Activated CD4-positive, CD25-positive, alpha-beta regulatory T cell treated with anti-CD3 and anti-CD28 coated beads, Interleukin-2, amount 50 U/mL, for 24 hours (primary cell): ENCODE results near the gene GLIPR2.
A peak's percentile ranks its signal among the peaks of the same experiment; 100 is the strongest.
"Not testable (repeated sequence)": the region's sequence is repeated elsewhere in the genome, so short reads cannot be mapped to it uniquely, and the experiment has no call there.

Experiments used
- ATAC-seq, 2 donors: fragments of 150-1000 bp; cut with Tn5 transposase; one replicate each; pipeline ENCODE4 v1.10.0; 2021; ENCODE audit warnings: mild to moderate bottlenecking in 1 of 2, moderate library complexity in 1 of 2

GLIPR2 gene

GRCh38 chr9:36165826-36166167 is 29.3 kb downstream of the GLIPR2 start:
- ATAC-seq = no peak

GRCh38 chr9:36166168-36166927 is 29.8 kb downstream of the GLIPR2 start:
- ATAC-seq = peak; percentile 96 to 98

GRCh38 chr9:36169166-36169565 is 32.6 kb downstream of the GLIPR2 start, which contains the start of gene CCIN:
TSS of gene CCIN (plus strand) at chr9:36169388. CDS start at chr9:36169503, 115 bp downstream.
- ATAC-seq = no peak

GRCh38 chr9:36169708-36170107 is 33.2 kb downstream of the GLIPR2 start:
- ATAC-seq = no peak

- ATAC-seq = no peak
Observed at GRCh38 chr9:36170531-36170930, 34.0 kb downstream of the GLIPR2 start.

GRCh38 chr9:36173861-36174260 is 37.3 kb downstream of the GLIPR2 start:
- no peak for ATAC-seq

GRCh38 chr9:36174271-36174670 is 37.7 kb downstream of the GLIPR2 start:
- no peak for ATAC-seq

GRCh38 chr9:36174731-36175130 is 38.2 kb downstream of the GLIPR2 start:
- ATAC-seq = no peak

- not testable (repeated sequence) for ATAC-seq
Observed at GRCh38 chr9:36175209-36175608, 38.7 kb downstream of the GLIPR2 start.

- not testable (repeated sequence) for ATAC-seq
Observed at GRCh38 chr9:36176496-36176895, 40.0 kb downstream of the GLIPR2 start.

GRCh38 chr9:36177571-36177970 is 41.0 kb downstream of the GLIPR2 start:
- no peak for ATAC-seq

- not testable (repeated sequence) for ATAC-seq
Observed at GRCh38 chr9:36180243-36180642, 43.7 kb downstream of the GLIPR2 start.

- no peak for ATAC-seq
Observed at GRCh38 chr9:36187414-36187813, 50.9 kb downstream of the GLIPR2 start.

GRCh38 chr9:36188212-36188611 is 51.7 kb downstream of the GLIPR2 start:
- ATAC-seq = no peak

- ATAC-seq = no peak
Observed at GRCh38 chr9:36189976-36190375, 53.4 kb downstream of the GLIPR2 start.

GRCh38 chr9:36190388-36191289 is 54.1 kb downstream of the GLIPR2 start, which contains the start of gene CLTA:
TSS of gene CLTA (plus strand) at chr9:36190921. CDS start at chr9:36191057, 136 bp downstream.
- ATAC-seq = peak; percentile 99 to 100

GRCh38 chr9:36191290-36191645 is 54.7 kb downstream of the GLIPR2 start:
- ATAC-seq = peak; percentile 2 to 11

GRCh38 chr9:36191686-36192085 is 55.2 kb downstream of the GLIPR2 start:
- ATAC-seq = no peak

GRCh38 chr9:36192196-36192595 is 55.7 kb downstream of the GLIPR2 start:
- no peak for ATAC-seq

- no peak for ATAC-seq
Observed at GRCh38 chr9:36193023-36193422, 56.5 kb downstream of the GLIPR2 start.

- ATAC-seq = no peak
Observed at GRCh38 chr9:36194326-36195000, 57.9 kb downstream of the GLIPR2 start.

GRCh38 chr9:36204906-36205547 is 68.5 kb downstream of the GLIPR2 start:
- no peak for ATAC-seq

GRCh38 chr9:36207016-36207415 is 70.5 kb downstream of the GLIPR2 start:
- no peak for ATAC-seq
